Astrocyte of the hippocampus (primary cell): ENCODE data around the gene TUB.
A peak's percentile ranks its signal among the peaks of the same experiment; 100 is the strongest.

ENCODE experiments used
- DNase-seq: peaks from one replicate; pipeline ENCODE4 v3.0.0; 2011; ENCODE audit warnings: low read depth, low spot score

The TUB gene

DNA sequence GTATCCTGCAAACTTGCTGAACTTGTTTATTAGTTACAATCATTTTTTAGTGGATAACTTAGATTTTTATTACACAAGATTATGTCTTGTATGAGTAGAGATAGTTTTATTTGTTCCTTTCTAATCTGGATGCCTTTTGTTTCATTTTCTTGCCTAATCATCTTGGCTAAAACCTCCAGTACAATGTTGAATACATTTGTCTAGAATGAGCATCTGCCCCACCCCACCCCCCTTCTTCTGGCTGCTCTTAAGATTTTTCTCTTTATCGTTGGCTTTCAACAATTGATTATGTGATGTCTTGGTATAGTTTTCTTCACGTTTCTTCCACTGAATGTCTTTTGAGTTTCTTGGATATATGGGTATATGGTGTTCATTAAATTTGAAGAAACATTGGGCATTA is 37.3 kb upstream of the TUB start:
- DNase-seq: no peak

DNA sequence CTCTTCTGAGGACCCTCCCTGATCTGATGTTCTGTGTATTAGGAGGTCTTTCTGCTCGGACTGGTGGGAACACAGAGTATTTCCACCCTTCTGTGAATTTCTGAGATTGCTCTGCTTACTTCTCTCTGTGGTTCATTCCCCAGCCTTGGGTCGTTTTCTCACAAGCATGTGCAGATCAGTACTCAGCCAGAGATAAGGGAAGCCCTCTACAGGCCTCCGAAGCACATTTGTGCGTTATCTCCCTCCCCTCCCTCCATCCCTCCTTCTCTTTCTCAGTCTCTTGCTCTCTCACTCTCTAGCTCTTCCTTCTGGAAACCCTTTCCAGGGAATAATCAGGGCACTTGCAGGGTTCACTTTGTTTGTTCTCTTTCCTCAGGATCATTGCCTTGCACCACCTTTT is 35.2 kb upstream of the TUB start:
- DNase-seq: no peak

DNA sequence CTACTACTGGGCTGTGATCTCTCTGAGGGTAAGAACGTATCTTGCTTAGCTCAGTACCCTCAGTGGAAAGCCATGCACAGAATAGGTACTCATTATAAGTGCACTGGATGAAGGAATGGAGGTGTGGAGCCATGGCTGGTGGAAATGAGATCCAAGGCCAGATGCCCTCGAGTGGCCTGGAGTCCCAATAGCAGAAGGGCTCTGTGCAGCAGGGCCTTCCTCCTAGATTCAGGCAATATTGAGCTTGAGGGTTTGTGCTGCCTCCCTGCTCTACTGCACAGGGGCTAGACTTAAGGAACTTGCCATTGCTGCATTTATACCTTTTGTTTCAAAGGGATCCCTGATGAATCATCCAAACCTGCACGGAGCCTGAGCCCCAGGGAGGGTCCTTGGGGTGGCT is 33.6 kb upstream of the TUB start:
- DNase-seq: no peak

DNA sequence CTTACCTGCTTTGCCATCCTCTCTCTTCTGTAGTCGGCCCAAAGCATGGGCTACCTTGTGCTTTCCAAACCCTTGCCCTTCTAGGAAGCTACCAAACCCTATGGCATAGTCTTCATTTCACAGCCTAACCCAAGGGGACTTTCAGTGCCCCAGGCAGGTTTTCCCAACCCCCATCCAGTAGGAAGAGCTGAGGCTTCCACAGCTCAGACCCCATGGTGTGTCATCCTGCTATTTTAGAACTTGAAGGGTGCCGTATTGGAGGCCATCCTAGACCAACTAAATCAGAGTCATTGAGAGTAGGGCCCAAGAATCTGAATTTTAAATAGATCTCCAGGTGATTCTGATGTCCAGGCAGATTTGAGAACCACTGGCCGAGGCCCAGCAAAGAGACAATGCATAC is 31.9 kb upstream of the TUB start:
- no peak for DNase-seq

DNA sequence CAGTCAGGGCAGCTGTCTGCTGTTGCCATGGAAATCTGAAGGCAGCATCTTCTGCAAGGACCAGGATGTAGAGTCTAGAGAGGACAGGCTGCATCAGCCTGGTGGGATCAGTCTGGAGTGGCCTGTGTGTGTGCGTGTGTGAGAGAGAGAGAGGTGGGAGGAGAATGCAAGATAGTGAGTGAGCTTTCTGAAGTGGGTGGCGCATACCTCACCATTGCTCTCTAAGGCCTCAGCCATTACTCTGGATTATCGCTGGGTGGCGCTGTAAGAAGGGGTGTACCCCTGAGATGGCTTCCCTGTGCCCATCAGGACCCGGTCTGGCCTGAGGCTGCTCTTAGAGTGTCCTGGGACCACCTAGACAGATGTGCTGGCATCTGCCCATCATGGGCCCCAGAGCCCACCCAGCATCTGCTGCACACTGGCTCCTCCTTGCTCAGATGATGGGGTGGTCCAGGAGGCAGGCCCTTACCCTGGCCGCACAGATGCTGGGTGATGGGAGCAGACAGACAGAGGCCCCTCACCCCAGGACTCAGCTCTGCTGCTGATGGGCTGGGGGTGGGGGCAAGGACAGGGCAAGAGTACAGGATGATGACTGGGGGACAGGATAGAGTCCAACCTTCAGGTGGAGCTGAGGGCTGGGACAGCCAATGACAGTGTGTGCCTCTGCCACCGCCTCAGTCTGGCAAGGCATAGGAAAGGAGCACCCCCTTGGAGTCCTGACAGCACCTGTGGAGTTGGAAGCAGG is 25.7 kb upstream of the TUB start:
- no peak for DNase-seq

DNA sequence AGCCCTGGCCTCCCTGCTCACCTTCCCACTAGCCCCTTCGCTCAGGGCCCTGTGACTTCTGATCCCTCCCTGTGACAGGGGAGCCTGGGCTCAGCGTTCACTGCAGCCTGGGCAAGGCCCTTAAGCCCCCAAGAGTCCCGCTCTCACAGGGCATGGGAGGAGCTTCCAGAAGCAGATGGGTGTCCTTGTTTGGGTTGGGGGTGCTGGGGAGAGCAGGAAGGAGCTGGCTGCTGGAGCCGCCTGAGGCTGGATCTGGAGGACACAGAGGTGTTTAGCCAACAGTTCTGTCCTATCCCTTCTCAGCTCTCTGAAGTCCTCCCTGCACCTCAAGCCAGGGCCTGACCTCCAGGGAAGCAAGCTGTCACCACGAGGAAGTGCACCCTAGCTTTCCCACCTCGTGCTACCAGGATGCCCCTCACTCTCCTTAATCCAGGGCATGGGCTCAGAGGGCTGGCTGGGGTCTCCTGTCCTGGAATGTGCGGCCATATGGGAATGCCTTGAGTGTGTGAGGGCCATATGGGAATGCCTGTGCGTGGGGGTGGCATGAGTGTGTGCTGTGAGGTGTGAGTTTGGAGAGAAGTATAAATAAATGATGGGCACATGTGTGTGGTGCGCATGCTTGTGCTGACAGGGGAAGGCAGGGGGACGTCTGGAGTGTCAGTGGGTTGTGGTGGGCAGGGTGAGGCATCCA is 25.0 kb upstream of the TUB start:
- no peak for DNase-seq

DNA sequence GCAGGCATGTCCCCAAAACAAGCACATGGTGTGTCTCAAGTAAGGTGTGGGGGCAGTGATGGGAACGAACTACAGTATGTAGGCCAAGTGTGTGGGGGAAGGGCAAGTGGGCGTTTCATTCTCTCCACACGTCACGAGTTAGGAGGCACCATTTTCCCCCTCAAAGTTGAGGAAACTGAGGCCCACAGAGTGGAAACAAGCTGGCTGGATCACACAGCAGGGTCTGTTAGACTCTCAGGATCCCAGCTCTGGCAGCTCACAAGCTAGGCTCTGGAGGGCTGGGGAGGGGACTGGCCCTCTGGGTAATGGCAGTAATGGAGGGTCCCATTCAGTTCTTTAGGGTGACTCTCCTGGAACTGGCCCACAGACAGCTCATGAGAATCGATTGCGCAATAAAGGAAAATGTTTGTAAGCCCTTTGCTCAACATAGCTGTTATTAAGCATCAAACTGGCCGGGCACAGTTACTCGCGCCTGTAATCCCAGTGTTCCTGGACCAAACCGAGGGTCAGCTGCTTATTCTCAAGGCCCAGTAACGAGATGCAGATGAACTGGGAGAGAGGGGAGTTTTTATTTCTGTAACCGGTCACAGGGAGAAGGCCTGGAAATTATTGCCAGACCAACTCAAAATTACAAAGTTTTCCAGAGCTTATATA is 24.1 kb upstream of the TUB start:
- peak; percentile 45 for DNase-seq

DNA sequence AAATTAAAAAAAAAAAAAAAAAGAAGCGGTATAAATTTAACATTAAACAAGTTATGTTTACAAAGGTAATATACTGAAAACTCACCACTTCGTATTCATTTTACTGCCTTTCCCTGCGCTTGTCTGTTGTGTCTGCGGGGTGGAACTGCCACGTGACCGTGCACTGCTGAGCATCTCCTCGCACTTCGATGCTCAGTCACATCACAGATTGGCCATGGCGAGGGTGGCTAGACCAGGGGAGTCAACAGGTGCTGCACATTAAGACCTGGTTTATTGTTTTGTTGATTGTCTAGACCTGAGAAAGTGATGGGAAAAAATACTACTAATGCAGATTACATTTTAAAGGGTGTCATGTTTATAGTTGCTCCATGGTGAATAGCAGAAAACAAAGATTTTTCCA is 22.8 kb upstream of the TUB start:
- no peak for DNase-seq

DNA sequence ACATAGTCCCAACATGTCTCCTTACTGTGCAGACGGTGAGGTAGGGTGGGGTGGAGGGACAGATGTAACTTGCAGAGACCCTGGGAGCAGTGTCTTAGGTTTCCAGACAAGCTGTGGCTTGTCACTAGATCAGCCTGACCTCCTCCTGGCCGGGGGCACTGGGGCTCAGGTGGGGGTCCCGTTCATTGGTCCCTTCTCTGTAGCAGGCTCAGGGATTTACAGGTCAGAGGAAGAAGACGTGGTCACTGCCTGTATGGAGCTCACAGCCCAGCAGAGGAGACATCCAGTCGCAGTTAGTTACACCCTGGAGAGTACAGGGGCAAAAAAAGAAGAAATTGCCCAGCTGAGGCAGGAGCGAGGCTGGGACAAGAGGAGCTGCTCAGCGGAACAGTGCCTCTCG is 22.0 kb upstream of the TUB start:
- DNase-seq: no peak

DNA sequence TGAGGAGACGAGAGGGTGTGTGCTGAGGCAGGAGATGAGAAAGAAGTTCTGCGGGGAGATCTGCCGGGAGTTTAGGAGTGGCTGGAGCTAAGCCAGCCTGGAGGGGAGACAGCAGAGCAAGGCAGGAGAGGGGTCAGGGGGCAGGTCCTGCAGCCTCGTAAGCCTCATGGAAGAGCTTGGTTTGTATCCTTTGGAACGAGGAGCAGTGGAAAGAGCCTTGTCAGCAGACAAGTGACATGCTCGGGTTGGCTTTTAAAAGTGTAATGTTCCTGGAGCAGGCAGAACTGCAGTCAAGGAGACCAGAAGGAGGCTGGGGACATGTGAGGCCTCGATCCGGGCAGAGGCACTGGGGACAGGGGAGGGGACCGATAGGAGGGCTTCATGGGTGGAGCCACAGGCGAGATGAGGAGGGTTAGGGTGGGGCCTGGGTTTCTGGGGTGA is 21.4 kb upstream of the TUB start:
- DNase-seq: no peak

DNA sequence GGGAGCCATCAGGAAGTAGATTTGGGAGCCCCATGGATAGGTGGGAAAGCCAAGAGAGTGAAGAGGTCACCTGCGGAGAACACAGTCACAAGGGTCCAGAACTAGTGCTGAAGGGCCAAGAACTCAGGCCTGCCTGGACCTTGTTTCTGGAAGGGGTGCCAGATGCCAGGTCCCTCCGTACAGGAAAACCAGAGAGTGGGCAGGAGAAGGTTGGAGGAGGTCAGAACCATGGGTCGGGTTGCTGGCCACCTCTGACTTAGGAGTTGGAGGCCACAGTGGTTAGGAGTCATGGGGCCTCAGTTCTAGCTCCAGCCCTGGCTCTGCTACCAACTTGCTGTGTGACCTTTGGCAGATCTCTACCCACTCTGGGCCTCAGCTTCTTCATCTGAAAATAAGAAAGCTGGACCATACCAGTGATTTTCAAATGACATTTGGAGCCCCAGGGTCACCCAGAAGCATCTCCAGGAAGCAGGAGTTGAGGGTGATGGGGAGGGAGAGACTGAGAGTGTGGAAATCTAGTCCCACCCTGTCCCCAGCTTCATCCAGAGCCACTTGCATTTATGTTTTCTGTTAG is 20.8 kb upstream of the TUB start:
- DNase-seq: no peak

DNA sequence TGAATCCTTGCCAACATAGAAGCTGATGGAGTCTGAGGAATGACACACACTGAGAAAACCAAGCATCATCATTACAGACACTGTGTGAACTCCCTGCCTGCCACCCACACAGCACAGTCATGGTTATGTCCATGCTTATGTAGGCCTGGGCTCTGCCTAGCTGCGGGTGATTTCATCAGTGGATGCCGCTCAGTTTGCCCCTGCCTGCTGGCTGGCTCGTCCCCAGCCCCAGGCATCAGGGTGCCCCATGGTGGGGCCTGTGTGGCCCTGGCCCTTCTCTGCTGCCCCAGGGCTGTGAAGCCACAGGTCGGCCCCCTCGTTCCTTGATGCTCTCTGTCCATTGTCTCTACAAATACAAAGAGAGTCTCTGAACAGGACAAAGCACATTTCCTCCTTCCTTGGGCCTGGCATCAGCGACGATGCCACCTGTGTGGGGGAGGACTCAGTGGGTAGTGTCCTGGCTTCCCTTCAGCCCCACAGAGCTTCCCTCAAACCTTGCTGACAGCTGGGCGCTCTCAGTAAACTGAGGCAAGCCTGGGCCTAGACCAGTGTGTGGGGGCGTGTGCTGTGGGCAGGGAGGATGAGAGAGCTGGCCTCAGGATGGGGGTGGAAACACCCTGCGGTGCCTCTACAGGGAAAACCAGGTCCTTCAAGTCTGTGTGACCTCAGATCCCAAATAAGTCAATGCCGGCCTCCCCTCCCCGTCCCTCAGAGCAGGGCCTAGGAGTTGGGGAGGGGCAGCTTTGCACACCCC is 20.0 kb upstream of the TUB start:
- DNase-seq: peak; percentile 26

DNA sequence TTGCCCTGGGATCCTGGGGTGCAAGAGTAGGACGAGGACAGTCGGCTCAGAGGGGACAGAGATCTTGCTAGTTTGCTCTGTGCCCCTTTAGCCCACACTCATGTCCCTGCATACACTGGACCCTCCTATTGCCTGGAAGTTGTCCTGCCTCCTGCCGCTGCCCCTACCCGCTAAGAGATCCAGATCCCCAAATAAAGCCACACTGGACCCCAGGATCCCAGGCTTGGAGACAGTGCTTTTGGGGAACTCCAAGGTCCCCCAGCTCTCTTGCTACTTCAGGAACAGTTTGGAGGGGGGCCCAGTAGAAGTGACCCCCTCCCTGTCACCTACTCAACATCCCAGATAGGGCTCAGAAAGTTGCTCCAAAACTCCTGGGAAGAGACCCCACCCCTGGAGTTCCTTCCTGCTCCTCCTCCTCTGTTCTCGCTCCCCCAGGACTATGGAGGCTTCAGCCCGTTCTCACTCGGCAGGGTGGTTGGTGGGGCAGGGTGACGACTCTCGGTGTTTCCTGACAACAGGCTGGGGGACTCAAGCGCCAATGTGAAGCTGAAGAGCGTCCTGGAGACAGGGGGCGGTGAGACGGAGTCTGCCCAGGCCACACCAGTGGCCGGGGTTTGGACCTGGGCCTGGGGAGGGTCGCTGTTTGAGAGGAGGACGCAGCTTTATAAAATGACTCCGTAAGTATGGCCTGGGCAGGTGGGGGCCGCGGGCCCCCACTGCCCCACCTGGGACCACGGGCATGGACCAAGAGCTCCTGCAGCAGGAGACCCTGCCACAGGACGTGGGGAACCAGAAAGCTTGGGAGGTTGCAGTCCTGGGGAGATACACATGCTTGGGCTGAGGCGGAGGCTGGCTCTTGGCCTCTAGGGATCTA is 19.2 kb upstream of the TUB start:
- no peak for DNase-seq

DNA sequence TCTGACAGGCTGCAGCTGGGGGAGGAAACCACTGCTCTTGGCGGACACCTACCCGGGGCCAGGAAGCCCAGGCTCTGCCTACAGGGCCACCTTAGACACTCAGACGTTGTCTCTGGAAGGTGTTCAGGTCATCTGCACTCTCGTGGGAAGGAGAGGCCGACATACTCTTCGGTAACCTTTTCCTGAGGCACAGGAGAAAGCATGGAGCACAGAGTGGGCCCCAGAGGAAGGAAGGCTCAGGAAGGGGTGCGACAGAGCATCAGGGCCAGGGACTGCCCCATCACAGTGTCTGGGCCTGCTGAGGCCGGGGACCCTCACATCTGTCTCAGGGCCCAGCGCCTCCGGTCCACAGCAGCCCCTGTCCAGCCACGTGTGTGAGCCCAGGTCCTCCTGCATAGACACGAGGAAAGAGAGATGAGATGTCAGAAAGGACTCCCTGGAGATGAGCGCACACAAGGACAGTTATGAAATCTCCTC is 18.2 kb upstream of the TUB start:
- DNase-seq: no peak

DNA sequence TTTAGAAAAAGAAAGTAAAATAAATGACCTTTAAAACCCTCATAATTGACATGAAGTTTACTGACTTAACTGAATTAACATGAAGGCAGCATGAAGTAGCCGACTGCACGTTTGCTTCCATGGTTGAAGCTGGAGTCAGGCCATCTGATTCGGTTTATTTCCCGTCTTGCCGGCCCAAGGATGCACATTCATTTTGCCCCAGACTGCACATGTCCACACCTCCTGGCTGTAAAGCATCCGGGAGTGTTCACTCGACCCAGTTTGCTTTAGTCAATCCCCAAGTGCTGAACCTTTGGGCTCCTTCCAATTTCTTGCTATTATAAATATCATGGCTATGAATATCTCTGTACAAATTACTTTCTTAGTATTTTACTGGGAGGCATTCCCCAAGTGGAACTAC is 17.7 kb upstream of the TUB start:
- DNase-seq: no peak

DNA sequence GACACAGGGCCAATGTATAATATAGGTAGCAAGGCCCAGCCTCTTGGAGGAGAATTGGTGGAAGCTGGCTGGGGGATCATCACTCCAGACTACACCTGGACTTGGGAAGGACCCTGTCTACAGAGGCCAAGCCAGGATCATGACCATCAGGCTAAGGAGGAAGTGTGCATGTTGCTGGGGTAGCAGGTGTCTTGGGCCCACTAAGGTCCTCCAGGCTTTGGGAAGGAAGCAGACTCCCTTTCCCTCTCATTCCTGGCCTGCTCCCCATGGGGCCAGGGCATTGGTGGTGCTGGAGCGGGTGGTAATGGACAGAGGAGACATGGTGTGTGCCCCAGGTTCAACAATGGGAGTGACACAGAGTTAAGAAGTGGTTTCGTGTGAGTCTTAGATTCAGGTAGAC is 16.0 kb upstream of the TUB start:
- DNase-seq: no peak

DNA sequence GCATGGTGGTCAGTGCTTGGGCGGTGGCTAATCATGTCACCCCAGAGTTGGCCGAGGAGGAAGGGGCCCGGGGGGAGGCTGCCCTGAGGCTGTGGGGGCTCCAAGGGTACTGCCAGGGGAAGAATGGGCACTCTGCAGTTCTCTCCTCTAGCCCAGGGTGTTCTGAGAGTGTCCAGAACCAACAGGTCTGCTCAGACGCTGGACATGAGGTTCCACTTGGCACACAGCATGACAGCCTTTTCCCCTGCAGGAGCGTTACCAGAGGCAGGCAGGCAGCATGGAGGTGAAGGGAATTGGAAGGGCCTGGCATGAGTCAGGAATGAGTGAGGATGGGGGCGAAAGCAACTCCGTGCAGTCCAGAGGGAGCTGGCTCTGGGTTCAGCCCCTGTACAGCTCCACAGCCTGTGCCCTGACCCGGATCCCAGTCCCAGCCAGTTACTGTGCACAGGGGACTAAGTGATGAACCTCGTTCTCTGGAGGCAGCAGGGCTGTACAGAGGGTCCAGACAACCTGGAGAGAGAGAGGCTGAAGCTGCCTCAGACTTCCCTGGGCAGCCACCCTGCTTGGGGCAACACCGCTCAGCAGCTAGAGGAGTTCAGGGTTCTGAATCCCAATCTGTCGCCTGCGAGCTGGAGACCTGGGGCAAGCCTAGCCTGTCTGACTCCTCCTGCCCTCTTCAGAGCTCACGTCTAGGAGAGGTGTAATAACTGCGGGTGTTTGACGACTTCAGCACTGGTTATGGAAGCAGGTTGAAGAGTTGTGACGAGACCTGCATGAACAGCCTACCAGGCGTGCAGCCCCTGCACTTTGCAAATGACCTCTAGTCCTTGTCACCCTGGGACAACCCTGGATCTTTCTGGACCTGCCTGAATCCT is 14.7 kb upstream of the TUB start:
- no peak for DNase-seq

DNA sequence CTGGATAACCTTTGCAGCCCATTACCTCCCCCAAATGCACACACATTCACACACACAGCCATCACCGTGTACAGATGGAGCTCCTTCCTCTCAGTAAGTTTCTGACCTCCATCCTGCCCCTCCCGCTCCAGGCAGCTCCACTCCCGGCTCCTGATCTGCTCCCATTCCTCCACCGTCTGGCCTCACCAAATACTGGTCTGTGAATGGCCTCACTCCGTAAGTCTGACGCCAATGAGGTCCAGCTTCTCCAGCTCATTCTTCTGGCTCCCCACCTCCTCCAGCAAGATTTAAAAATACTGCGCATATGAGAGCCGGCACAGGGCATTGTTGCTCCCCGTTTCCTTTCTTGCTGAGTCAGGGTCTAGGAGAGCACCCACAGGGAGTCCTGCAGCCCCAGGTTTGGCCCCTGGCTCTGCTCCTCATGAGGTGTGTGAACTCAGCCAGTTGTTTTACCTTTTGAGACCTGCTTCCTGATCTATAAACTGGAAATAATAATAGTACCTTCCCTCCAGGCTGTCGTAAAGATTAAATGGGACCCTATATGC is 14.0 kb upstream of the TUB start:
- DNase-seq: no peak

DNA sequence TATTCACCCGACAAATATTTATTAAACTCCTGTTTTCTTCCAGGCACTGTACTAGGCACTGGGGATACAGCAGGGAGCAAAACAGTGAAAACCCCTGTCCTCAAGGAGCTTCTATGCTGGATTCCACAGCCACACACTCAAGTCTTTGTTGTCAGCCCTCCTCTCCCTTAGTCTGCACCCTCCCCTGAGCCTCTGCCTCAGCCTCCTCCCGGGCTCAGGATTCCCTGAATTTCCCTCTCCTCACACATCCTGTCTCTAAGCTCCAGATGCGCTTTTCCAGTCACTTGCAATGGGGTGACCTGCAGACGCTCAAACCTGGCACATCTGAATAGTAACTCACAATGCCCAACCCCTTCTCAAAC is 13.5 kb upstream of the TUB start:
- no peak for DNase-seq
